Omental fat pad (tissue), 4 donors: ENCODE measurements around the gene SAXO2. TPM values are rescaled to one million over a fixed set of nuclear protein-coding genes. Genes with fewer than 3 reads are reported as not detected.
"Not testable (repeated sequence)": the region's sequence is repeated elsewhere in the genome, so short reads cannot be mapped to it uniquely, and the experiment has no call there.

Source experiments
- ATAC-seq: fragments of 150-250 bp; one replicate; pipeline ENCODE4 v1.9.1; 2016; ENCODE audit warnings: mild to moderate bottlenecking, moderate library complexity; ENCODE audit not compliant: low FRiP score
- DNase-seq: peaks from one replicate; pipeline ENCODE4 v3.0.0-alpha.2; 2019; ENCODE audit warnings: low spot score
- total RNA-seq, 4 donors: library from RNA; depleted of rRNA; stranded (reverse); fragments of >200 nt; gene quantifications; one replicate each; pipeline ENCODE4 v1.1.0, GENCODE V29; 2016
- TF ChIP-seq, protein P1 (sequence below), 3 donors: fragments of 450-650 bp; IDR thresholded peaks; one replicate each; pipeline ENCODE4 v1.5.1; 2016 to 2017; ENCODE audit warnings: antibody characterized with exemption in 3 of 3, mild to moderate bottlenecking in 3 of 3, moderate library complexity in 2 of 3

The SAXO2 gene, protein sequence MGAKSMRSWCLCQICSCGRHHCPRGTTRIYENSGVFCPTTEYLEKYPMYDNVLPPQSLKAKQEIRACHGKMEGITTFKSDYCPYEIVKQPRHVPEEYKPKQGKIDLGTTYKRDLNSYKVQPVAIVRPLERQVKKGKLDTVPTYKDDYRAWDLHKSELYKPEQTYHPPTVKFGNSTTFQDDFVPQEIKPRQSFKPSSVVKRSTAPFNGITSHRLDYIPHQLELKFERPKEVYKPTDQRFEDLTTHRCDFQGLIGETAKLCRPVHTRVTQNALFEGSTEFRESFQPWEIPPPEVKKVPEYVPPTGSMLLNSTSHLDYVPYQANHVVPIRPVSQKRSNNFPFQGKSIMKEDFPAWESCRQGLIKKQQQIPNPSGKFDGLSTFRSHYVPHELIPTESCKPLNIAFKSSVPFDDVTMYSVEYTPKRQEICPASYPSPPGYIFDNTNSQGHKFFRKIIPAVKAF
- total RNA-seq, result 1 to 10 TPM in 2 of 4 donors, under 1 TPM in 1, not detected in 1; 0.19 to 6.6 (median 1.9) TPM

GRCh38 chr15:82262422-82263026 is at the start of gene SAXO2, which contains the start of gene EFL1:
SAXO2 (plus strand) TSS chr15:82262818; CDS start chr15:82262880, 62 bp downstream.
EFL1 (minus strand) TSS chr15:82262734; CDS start chr15:82261778, 956 bp downstream.
- TF ChIP-seq, protein P1, sequence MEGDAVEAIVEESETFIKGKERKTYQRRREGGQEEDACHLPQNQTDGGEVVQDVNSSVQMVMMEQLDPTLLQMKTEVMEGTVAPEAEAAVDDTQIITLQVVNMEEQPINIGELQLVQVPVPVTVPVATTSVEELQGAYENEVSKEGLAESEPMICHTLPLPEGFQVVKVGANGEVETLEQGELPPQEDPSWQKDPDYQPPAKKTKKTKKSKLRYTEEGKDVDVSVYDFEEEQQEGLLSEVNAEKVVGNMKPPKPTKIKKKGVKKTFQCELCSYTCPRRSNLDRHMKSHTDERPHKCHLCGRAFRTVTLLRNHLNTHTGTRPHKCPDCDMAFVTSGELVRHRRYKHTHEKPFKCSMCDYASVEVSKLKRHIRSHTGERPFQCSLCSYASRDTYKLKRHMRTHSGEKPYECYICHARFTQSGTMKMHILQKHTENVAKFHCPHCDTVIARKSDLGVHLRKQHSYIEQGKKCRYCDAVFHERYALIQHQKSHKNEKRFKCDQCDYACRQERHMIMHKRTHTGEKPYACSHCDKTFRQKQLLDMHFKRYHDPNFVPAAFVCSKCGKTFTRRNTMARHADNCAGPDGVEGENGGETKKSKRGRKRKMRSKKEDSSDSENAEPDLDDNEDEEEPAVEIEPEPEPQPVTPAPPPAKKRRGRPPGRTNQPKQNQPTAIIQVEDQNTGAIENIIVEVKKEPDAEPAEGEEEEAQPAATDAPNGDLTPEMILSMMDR (IDR thresholded peaks at IDR 0.05), result no peak
- DNase-seq (peak; percentile 89), ATAC-seq (peak; percentile 97)

DNA sequence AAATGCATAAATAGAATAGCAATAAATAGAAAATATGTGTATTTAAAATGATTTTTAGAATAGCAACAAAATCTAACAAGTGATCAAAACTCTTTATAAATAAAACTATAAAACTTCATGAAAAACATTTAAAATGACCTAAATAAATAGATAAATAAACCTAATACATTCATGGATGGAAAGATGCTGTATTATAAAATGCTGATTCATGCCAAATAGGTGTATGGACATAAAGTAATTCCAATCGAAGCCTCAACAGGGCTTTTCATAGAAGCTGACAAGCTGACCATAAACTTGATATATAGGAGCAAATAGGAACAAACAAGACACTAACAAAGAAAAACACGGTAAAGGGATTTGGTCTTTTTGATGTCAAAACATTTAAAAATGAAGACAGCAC is 46.5 kb upstream of the SAXO2 start:
- ATAC-seq, DNase-seq: not testable (repeated sequence)

DNA sequence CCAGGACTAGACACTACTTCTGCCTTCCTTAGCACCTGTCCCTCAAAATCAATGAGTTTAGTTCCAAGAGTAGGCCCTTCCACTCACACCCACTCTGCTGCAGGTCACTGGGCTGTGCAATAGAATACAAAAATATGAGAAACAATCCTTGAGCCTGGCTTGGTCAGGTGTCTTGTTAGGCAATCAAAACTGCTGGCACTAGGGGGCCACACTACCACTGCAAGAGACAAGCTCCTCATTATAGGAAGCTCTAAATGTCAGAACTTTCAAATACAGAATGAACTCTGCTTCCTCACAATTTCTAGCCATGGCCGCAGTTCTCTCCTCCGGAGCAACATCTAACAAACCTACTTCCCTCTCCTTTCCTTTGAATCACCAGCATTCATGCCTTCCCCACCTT is 41.1 kb upstream of the SAXO2 start:
- not testable (repeated sequence) for ATAC-seq, DNase-seq

DNA sequence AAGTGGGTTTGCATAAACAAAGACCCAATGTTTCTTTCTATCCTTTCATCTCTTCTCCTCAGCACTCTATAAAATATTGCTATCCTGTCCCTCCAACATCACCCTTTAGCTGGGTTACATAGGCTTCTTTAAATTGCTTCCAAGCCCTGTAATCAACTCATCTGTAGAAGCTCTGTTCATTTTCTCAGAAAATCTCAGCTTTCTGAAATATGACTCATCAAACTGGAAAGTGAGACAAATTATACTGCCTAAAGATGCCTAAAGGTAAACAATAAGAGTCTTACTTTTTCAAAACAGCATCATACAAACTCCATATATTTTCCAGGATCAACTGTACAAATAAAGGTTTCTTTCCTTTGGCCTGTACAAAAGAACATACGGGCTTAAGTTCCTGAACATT is 33.9 kb upstream of the SAXO2 start:
- TF ChIP-seq, protein P1 (IDR thresholded peaks at IDR 0.05), result no peak
- DNase-seq (no peak), ATAC-seq (no peak)

DNA sequence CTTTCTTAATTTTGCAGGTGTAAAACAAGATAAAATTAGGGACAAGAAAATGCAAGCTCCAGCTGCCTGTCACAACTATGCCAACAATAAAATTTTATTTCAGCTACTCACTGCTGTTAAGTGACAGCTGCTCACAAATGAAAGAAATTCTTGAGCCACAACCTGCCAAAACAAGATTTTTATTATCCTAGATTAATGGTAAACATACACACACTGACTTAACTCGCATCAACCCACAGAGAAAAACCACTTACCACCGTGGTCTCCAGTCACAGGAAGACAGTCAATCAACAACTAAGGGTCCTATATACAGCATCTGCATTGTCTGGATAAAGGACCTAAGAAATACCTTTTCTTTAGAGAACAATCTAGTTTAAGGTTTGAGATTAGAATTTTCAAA is 31.4 kb upstream of the SAXO2 start:
- DNase-seq (no peak), ATAC-seq (no peak)
- TF ChIP-seq, protein P1 (IDR thresholded peaks at IDR 0.05), result no peak

GRCh38 chr15:82231842-82232241 is 30.8 kb upstream of the SAXO2 start:
- TF ChIP-seq, protein P1 (IDR thresholded peaks at IDR 0.05), result no peak
- DNase-seq (no peak), ATAC-seq (no peak)

DNA sequence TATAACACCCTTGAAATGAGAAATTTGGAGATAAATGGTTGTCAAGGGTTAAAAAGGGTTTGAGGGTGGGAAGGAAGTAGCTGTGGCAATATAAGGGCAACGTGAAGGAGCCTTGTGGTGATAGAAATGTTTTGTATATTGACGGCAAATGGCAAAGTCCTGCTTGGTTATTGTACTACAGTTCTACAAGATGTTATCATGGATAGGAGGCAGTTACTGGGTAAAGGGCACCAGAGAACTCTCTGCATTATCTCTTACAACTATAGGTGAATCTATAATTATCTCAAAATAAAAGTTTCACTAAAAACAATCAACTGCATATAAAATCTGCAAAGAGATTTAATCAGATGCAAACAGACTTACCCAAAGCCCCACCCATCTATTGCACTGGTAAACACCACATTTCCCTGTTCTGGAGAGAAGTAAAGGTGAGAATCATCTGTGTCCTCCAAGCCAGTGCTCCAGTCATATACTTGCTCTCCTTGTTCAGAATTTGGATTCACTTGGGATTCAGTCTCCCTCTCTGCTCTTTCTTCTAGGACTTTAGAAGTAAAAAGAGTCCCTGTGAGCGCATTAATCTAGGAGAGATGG is 24.6 kb upstream of the SAXO2 start:
- not testable (repeated sequence) for ATAC-seq

GRCh38 chr15:82239685-82240391 is 22.8 kb upstream of the SAXO2 start:
- DNase-seq (no peak), ATAC-seq (no peak)
- TF ChIP-seq, protein P1 (IDR thresholded peaks at IDR 0.05), result no peak

More for the DNA sequence above, 24.6 kb upstream of the SAXO2 start:
- DNase-seq, result not testable (repeated sequence)

DNA sequence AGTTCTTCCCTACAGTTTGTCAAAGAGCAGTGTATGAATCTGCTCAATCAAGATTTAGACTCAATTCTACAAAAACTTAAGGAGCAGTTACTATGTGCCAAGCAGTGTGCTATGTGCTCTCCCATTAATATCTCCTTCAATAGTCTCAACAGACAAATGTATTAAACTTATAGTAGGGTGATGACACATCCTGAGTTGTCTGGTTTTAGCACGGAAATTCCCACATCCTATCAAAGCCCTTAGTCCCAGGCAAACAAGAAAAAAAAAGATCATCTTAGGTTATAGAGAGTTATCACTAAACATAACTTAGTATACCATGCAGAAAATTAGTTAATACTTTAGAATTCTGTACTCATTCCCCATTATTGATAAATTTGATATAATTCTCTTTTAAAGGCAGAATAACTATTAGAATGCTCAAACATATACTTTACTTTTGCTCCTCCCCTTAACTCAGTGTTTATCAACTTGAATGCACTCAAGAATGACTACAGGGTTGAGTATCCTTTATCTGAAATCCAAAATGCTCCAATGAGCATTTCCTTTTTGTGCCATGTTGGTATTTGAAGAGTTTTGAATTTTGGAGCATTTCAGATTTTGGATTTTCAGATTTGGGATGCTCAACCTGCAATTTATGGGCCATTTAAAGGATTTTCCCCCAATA is 20.6 kb upstream of the SAXO2 start:
- ATAC-seq, result not testable (repeated sequence)

GRCh38 chr15:82243644-82244043 is 19.0 kb upstream of the SAXO2 start:
- not testable (repeated sequence) for ATAC-seq

More for the DNA sequence above, 20.6 kb upstream of the SAXO2 start:
- not testable (repeated sequence) for DNase-seq

DNA sequence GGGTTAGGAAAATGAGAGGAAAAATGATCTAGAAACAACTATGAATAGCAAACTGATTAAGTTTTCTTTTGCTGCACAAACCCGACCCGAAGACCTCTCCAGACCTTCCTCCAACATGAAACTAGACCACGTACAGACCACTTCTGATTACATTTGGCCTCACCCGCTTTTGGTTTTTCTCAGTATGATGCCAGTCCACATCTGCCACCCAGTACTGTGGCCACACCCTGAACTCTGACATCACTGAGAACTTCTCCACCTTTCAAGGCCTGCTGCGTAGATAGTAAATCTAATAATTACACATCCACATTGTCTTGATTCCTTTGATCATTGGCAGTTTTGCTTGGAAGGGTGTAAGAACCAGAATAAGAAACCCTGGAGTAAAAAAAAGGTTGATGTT is 16.7 kb upstream of the SAXO2 start:
- ATAC-seq, DNase-seq: not testable (repeated sequence)

More at GRCh38 chr15:82243644-82244043, 19.0 kb upstream of the SAXO2 start:
- DNase-seq, result not testable (repeated sequence)
